ENCODE measurements around the gene STUM.

- no peak for TF ChIP-seq CTCF (IDR thresholded peaks at IDR 0.05)
- TF ChIP-seq POLR2A (IDR thresholded peaks at IDR 0.05), result no peak
Measured at GRCh38 chr1:226578946-226579578, 30.5 kb downstream of the STUM start.

Data from right lobe of liver (tissue), 4 donors.